NCI-H2227 treated with DMSO at 0.1 percent for 48 hours (cell line): ENCODE data around the gene AGPAT3.

Experiments used
- DNase-seq: peaks from one replicate; lab custom pipeline; 2025; lab: John Stamatoyannopoulos, UW

AGPAT3 gene

DNA sequence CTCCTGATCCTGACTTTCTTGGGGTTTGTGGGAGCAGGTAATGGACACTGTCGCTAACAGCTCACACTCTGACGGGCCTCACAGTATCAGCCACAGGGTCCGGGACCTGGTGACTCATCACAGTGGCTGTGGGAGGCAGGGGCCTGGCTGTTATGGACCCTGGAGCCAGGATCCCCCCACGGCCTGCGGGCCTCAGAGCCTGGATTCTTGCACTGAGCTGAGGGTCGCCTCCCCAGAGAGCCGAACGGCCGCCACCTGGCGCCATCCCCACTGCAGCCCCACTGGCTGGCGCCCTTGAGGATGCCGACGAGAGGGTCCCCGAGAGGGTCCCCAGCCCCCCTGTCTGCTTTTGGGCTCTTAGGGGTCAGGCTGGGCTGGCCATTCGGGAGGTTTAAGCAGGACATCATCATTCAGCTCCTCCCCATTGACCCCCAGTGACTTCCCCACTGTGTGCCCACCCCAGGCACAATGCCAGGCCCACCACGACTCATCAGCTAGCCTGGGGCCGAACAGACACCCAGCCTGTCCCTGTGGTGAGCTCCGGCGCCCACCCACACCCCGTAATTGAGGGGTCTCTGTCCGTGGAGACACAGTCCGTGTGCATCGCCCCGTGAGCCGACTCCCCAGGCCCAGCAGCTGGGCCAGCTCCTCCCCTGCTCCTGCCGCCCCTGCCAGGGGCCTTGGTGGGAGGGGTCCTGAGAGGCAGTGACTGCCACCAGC, 116.3 kb downstream of the AGPAT3 start:
- DNase-seq, result no peak

DNA sequence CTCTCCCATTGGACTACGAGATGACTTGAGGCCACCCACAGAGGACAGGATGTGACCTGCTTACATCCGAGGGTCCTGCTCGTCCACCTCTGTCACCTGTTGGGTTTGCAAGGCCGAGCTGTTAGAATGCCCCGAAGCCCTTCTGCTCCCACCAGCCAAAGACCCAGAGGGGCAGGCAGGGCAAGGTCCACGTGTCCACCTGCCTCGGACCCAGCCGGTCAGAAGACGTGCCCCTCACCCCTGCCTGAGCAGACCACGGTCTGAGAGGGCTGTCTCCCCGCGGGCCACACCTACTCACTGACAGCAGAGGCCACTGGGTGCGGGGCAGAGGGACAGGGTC, 116.8 kb downstream of the AGPAT3 start:
- no peak for DNase-seq

DNA sequence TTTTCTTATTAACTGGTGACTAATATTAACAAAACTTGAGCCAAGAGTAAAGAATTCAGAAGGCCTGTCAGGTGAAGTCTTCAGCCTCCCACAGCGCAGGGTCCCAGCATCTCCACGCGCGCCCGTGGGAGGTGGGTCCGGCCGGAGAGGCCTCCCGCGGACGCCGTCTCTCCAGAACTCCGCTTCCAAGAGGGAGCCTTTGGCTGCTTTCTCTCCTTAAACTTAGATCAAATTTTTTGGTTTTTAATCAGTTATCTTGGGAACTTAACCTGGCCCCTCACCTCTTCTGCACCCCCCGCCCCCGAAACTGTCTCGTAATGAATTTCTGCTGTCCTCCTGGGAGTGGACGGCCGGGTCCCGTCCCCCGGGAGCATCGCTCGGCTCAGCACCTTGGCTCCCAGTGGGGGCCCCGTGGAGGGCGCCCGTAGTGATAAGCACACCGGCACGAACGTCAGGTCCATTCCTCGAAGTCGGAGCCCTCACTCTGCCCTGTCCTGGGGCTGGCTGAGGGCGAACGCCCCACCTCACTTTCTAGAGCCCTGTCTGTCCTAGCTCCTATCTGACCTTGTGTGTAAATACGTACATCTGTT, 117.6 kb downstream of the AGPAT3 start:
- DNase-seq, result no peak

DNA sequence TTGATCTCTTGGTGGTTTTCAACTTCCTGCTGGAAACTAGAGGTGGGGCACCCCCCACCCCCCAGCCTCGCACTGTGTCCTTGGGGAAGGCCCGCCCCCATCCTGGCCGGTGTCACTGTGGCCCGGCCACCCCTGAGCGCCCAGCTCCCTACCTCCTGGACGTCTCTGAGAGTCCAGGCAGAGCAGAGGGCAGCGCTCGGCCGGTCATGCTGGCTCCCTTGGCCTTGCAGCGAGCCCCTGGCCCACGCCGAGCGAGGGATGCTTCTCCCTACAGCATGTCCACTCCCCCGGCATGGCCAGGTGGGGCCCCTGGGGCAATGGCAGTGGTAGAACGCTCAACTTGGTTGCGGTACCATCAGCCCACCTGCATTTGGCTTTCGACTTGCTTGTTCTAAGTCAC, 118.4 kb downstream of the AGPAT3 start:
- DNase-seq, result no peak

DNA sequence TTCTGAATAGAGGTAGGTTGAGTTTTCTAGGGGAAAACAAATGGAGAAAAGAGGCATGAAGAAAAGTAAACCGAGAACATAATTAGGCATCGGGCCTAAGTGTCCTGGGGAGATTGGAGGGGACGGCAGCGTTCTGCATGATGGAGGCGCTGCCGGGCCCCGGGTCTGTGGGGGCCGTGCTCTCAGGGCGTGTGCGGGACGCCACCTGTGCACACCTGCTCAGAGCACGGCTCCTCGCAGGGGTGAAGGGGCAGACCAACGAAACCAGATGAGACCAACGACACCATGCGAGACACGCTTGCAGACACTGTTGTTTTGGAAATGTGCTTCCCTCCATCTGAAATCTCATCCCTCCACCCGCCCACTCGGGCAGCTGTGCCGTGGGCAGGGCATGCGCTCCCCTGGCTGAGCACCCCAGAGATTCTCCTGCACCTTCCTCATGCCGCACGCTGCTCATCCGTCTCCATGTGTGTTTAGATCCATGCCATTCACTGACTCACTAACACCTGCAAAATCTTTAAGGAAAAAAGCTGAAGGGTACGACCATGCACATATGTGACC, 118.9 kb downstream of the AGPAT3 start:
- DNase-seq, result no peak

DNA sequence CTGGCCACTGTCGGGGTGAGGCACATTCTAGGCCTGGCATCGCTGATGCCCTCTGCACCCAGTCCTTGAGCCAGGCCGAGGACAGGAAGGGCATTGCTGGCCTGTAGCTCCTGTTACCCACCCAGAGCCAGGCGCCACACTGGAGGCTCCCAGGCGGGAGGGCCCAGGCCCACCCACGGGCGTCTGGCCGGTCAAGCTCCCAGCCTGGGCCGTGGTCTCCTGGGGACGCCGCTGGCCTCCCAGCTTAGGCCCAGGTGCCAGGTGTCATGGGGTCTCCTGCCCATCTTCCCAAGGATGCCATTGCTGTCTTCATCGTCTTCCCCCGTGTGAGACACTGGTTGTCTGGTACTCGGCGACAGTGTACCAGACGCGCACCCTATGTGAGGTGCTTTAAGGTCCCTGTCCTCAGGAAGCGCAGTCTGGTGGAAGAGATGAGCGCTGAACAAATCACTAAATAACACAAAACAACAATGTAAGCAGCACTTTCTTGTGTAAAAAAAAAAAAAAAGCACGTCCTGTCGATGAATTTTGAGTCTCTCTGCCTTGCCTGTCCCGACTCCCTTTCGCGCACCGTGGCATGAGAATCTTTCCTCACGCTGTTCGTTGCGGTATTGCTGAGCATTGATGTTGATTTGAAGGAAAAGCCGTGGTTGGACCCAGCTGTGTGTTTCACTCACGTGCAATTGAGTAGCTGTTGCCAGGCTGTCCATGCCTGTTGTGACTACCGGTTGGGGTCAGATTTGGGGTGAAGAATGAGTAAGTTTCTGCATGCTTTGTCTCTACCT, 120.1 kb downstream of the AGPAT3 start:
- DNase-seq, result no peak

DNA sequence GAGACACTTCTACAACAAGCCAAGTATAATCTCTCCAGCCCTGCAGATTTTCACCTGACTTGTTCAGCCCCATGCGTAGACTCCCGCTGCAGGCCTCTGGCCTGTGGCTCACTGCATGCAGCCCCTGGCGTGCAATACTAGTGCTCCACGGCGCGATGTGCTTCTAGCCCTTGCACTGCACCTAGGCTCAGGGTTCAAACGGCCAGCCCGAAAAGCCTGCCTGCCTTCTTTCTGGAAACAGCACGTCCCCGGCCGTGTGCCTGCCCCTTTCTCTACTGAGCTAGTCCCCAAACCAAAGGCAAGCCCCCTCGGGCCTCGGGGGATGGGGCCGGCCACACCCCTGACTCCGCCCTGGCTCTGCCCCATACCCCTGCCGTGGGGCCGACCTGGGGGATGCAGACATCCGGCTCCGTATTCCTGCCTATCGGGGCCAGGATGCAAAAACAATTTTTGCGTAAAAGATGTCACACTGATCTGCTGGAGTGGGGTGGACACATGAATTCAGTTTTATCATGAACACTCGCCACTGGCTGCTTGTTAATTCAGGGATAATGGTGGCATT, 120.7 kb downstream of the AGPAT3 start:
- DNase-seq, result no peak

DNA sequence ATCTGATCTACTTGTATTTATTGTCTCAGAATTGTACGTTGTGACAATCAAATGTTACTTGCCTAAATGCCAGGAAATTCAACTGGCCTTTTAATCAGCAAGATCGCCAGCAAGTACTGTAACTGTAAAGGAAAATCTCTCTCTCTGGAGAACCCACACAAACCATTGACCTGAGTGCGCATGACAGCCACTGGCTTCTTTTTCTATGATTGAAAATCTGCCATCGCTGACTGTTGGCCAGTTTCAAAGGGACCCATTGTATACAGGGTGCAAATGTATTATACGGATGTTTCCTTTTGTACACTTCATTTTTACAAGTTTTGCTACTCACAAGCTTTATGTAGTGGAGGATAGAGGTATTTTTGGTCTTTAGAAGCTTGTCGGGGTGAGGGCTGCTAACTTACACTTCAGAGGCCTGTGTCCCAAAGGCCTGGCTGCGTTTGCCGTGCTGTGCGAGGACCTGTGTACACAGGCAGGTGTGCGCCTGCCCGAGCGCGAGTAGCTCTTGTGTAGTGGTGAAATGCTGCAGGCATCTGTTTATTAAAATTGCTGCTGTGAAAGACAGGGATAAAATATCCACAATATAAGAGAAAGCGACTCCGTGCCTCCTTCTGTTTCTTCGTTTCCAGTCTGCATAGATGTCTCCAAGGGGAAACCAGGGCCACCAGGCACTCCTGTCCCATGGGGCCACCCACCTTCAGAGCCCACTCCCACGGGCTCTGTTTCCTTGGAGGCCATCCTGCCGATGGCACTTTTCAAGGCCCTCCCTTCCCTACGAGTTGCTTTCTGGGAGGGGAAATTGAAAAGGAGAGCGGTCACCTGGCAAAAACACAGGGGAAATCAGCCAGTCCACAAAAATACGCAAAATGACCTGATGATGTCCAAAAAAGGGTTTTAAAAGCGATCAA, 121.8 kb downstream of the AGPAT3 start:
- no peak for DNase-seq

DNA sequence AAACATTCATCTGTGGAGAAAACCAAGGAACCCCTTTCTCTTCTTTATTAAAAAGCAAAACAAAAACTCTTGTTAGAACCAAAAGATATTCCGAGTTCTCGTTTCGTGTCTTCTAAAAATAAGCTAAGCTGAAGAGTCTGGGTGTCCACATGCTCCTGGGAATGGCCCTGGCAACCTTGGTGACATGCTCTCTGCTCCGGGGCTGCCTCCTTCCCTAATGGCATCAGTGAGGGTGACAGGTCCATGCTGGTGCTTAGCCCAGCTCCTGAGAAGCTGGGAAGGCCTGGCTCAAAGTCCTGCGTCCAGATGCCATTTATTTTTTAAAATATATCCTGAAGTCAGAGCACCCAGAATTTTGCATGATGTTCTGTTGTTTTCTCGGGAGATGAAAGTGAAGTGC, 122.5 kb downstream of the AGPAT3 start:
- DNase-seq, result no peak

DNA sequence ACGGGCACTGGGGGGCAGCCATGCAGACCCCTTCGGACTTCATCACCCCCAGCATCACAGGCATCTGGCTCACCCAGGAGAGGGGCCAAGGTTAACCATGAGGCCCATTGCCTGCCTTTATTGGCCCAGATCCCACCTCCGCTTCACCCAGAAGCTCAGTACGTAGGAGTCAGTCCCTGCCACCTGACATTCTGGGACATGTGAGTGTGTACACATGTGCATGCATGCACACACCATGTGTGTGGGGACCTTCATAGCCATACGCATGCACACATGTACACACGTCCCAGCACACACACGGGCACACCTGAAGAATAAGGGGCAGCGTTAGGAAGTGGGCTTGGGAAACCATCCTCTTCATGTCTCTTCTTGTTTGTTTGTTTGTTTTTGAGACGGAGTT, 123.0 kb downstream of the AGPAT3 start:
- no peak for DNase-seq

DNA sequence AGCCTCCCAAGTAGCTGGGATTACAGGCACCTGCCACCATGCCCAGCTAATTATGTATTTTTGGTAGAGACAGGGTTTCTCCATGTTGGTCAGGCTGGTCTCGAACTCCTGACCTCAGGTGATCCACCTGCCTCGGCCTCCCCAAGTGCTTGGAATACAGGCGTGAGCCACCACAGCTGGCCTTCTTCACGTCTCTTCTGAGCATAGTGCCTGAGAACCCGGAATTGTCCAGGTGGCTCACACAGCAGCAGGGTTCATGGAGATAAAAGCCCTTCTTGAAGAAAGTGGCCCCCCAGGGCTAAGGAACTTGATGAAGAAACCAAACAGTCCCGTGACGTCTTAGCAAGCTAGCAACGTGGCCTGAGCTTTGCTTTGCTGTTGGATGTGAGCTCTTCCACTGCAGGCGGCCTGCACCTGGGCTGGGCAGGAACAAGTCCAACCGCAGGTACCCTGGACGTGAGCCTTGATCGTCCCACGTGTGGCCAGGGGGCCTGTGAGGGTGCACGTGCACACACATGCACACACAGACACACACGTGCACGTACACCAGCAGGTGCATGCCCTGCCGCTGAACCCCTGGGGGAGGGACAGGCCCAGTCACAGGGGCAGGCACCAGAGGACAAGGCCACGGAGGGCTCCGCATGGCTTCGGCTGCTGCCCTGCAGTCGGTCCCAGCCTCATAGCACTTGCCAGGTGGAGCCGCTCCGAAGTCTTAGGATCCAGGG, 123.6 kb downstream of the AGPAT3 start:
- DNase-seq, result no peak

DNA sequence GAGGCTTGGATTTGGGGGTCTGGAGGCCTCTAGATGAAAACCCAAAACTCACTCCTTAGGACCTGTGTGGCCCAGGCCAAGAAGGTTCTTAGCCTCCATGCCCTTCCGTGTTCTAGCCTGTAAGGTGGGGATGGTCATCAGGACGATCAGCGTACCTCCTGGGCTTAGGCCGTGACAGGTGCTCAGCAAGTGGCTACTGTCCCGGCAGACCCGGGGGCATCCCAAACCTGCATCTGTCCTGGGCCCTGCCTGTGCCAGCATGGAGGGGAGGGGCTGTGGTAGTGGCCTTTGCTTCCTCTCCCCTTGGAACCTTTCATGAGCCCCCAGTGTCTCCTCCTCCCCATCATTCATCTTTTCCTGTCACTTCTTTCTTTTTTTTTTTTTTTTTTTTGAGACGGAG, 124.4 kb downstream of the AGPAT3 start:
- no peak for DNase-seq

DNA sequence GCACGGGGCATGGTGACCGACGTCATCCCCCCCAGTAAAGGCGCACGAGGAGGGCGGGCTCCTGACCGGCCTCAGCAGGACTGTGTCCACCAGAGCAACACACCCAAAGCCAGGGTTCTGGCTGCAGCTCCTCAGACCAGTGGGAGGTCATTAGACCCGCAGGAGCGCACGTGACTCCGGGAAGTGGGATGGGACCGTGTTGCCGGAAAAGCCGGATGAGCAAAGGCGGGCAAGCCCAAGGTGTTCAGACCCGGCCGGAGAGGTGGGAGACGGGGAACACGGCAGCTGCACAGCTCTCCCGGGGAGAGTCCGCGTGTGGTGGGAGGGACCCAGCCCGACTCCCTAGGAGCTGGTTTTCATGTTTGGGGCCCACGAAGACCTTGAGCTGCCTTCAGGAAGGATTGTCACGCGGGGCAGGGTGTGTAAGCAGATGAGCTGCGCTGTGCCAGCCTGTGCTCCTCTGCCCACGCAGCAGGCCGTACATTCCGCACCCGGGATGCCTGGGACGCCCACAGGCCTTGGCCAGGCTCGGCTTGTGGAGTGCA, 126.5 kb downstream of the AGPAT3 start:
- DNase-seq, result no peak

DNA sequence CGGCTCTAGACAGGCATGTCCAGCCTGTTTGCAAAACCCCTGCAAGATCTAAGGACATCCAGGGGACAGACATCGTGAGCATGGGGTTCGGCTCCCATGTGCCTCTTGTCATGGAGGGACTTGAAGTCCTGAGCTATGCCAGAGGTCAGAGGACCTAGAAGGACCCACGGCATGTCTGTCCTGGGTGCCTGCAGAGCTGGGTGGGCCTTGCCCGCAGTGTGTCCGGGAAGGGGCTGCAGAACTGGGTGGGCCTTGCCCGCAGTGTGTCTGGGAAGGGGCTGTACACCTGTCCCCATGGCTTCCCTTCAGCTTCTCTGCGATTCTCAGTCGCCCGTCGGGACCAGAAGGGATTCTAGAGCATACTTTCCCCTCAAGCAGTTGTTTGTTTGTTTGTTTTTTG, 127.1 kb downstream of the AGPAT3 start:
- no peak for DNase-seq

DNA sequence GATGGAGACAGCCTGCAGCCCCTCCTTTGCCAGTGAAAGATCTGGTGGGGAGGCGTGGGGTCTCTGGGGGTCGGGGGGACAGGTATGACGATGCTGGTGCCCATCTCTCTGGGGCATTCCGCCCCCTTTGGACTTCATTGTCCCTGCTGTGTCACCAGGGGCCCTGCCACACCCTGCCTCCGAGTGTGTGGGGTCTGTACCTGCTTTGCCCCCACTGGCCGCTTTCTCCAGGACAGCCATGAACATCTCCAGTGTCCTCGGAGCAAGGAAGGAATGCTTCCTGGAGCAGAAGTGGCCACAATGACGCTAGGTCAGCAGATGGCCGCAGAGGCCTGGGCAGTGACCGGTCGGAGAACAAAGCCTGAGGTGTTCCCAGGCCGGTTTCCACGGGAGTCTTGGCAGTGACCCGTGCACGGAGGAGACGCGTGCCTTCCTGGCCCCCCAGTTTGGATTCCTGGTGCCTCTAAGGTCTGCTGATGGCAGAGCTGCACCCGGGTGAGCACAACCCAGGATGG, 128.5 kb downstream of the AGPAT3 start:
- DNase-seq, result no peak

DNA sequence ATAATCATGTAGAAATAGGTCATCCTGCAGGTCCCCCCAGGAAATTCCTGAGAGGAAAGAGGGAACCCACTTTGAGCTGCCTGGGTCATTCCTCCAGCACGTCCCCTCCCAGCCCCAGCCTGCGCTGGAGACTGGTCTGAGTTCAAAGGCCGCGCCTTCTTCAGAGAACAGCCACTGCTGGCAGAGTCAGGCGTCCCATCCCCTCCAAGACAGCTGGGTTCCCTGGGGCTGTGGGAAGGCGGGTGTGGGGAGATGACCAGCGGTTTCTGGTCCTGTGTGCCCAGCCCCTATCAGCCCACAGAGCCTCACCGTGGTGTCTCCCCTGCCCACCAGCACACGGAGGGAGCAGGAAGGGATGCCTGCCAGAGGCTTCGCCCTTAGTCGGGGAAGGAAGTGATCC, 129.1 kb downstream of the AGPAT3 start:
- DNase-seq, result no peak

DNA sequence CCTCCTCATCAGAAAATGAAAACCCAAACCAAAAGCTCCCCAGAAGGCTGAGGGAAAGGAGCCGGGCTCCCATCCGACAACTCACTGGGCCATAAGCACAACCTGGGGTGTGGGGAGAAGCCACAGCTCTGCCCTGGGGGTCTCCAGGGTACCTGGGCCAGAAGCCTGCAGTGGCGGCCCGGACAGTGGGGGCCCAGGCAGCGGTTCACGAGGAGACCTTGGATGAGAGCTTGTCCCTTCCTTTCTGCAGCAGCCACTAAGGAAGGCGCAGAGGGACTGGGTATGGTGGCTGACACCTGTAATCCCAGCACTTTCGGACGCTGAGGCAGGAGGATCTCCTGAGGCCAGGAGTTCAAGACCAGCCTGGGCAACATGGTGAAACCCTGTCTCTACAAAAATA, 129.6 kb downstream of the AGPAT3 start:
- no peak for DNase-seq

DNA sequence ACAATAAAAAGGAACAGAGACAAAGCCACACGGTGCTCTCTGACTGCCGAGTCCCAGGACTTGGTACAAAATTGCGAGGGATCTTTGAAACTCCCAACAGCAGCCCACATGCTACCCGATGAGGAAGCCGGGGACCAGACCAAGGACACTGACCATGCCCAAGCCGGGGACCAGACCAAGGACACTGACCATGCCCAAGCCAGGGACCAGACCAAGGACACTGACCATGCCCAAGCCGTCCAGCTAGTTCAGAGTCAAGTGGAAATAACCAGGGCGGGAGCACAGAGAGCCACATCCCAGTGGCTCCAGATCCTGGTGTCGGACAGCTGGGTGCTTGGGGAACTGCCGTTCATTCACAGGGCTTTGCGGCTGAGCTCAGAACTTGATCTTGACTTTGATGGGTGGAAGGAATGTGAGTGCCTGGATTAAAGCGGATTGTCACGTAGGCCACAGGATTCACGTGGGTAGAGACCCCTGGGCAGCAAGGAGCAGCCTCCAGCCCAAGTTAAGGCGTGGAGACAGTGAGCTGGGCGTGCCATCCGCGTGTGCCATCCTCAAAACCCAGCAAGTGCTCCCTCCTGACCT, 130.6 kb downstream of the AGPAT3 start:
- no peak for DNase-seq

DNA sequence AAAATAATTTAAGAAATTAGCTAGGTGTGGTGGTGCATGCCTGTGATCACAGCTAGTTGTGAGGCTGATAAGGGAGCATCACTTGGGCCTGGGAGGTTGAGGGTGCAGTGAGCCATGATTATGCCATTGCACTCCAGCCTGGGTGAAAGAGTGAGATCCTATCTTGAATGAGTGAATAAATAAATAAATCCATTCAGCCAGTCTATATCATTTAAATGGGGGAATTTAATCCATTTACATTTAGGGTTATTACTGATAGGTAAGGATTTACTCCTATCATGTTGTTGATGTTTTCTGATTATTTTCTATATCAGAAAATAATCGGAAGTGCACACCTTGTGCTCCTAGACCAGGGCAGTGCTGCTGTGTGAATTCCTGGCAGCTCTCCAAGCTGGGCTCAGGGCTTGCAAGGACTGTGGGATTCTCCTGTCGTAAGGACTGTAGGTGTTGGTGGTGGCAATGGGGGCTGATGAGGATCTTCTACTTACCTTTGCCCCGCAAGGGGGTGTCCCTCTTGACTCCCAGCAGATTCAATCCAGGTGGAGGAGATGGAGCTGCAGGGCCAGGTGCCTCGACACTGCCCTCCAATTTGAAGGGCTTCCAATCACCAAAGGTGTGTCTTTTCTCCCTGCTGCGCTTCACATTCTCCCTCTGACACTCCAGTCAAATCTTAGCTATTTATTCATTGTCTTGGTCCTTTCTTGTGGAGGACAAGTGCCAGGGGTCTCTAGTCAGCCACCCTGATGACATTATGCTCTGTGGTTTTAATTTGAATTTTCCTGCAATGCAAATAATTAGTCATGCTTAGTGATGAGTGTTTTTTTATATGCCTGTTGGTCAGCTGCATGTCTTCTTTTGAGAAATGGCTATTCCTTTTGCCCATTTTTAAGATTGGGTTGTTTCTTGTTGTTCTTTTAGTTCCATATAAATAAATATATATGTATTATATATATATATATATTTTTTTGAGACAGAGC, 133.0 kb downstream of the AGPAT3 start:
- DNase-seq, result no peak
